ENCODE results near the gene USP17L17. TPM values are rescaled to one million over a fixed set of nuclear protein-coding genes. Genes with fewer than 3 reads are reported as not detected.
"Not testable (repeated sequence)": the region's sequence is repeated elsewhere in the genome, so short reads cannot be mapped to it uniquely, and the experiment has no call there.

USP17L17 gene
- not detected for polyA plus RNA-seq (ENCODE audit: insufficient read length in 12 of 12)
- long read RNA-seq, donor 1 = 0 reads
- long read RNA-seq, donor 2 = 0 reads
- long read RNA-seq, donor 3 = 0 reads
- long read RNA-seq, donor 4 = 0 reads
- long read RNA-seq, donor 5 = 0 reads
- long read RNA-seq, donor 6 = 0 reads
- long read RNA-seq, donor 7 = 0 reads
- long read RNA-seq, donor 8 = 0 reads
- long read RNA-seq, donor 9 = 0 reads
- long read RNA-seq, donor 10 = 0 reads
- long read RNA-seq, donor 11 = 0 reads

- not testable (repeated sequence) for DNase-seq
These were observed at the start of gene USP17L17 for GRCh38 chr4:9243579-9243978. Gene USP17L17 (plus strand): TSS chr4:9243879. CDS start chr4:9243879, 0 bp downstream.

GRCh38 chr4:9210357-9210756, 33.3 kb upstream of the USP17L17 start, which contains the start of gene USP17L10:
Gene USP17L10 (plus strand): TSS chr4:9210657. CDS start chr4:9210657, 0 bp downstream.
- not testable (repeated sequence) for DNase-seq

- DNase-seq = not testable (repeated sequence)
These were observed 29.0 kb upstream of the USP17L17 start for GRCh38 chr4:9214701-9215100.

- not testable (repeated sequence) for DNase-seq
These were observed 28.6 kb upstream of the USP17L17 start, which contains the start of gene USP17L11 for GRCh38 chr4:9215105-9215504. Gene USP17L11 (plus strand): TSS chr4:9215405. CDS start chr4:9215405, 0 bp downstream.

- DNase-seq = not testable (repeated sequence)
These were observed 23.8 kb upstream of the USP17L17 start, which contains the start of gene USP17L12 for GRCh38 chr4:9219852-9220251. Gene USP17L12 (plus strand): TSS chr4:9220152. CDS start chr4:9220152, 0 bp downstream.

GRCh38 chr4:9224596-9224995, 19.1 kb upstream of the USP17L17 start, which contains the start of gene USP17L13:
Gene USP17L13 (plus strand): TSS chr4:9224896. CDS start chr4:9224896, 0 bp downstream.
- DNase-seq = not testable (repeated sequence)

GRCh38 chr4:9230249-9230648, 13.4 kb upstream of the USP17L17 start:
- not testable (repeated sequence) for DNase-seq

GRCh38 chr4:9234085-9234484, 9.6 kb upstream of the USP17L17 start, which contains the start of gene USP17L15:
Gene USP17L15 (plus strand): TSS chr4:9234385. CDS start chr4:9234385, 0 bp downstream.
- DNase-seq = not testable (repeated sequence)

- not testable (repeated sequence) for DNase-seq
These were observed 5.2 kb upstream of the USP17L17 start for GRCh38 chr4:9238461-9238860.

GRCh38 chr4:9247953-9248680, 4.4 kb downstream of the USP17L17 start, which contains the start of gene USP17L18:
Gene USP17L18 (plus strand): TSS chr4:9248630. CDS start chr4:9248630, 0 bp downstream.
- not testable (repeated sequence) for DNase-seq

- not testable (repeated sequence) for DNase-seq
These were observed 9.4 kb downstream of the USP17L17 start, which contains the start of gene USP17L19 for GRCh38 chr4:9253078-9253477. Gene USP17L19 (plus strand): TSS chr4:9253378. CDS start chr4:9253378, 0 bp downstream.

GRCh38 chr4:9257824-9258223, 14.1 kb downstream of the USP17L17 start, which contains the start of gene USP17L20:
Gene USP17L20 (plus strand): TSS chr4:9258124. CDS start chr4:9258124, 0 bp downstream.
- not testable (repeated sequence) for DNase-seq

- DNase-seq = not testable (repeated sequence)
These were observed 18.9 kb downstream of the USP17L17 start, which contains the start of gene USP17L21 for GRCh38 chr4:9262572-9262971. Gene USP17L21 (plus strand): TSS chr4:9262872. CDS start chr4:9262872, 0 bp downstream.

GRCh38 chr4:9267319-9267718, 23.6 kb downstream of the USP17L17 start, which contains the start of gene USP17L22:
Gene USP17L22 (plus strand): TSS chr4:9267619. CDS start chr4:9267619, 0 bp downstream.
- DNase-seq = not testable (repeated sequence)

GRCh38 chr4:9271719-9272118, 28.0 kb downstream of the USP17L17 start:
- not testable (repeated sequence) for DNase-seq

Other genes starting within 250 kb of the USP17L17 start
- gene FAM90A26, start 73.5 kb upstream of the USP17L17 start, polyA plus RNA-seq (ENCODE audit: insufficient read length in 12 of 12) = under 1 TPM in 4 of 12 donors, not detected in 8; 0.07 to 0.11 (median 0.08) TPM
- not detected for gene USP17L10, start 33.2 kb upstream of the USP17L17 start, polyA plus RNA-seq (ENCODE audit: insufficient read length in 12 of 12)
- gene USP17L11, start 28.5 kb upstream of the USP17L17 start, polyA plus RNA-seq (ENCODE audit: insufficient read length in 12 of 12) = not detected
- gene USP17L12, start 23.7 kb upstream of the USP17L17 start, polyA plus RNA-seq (ENCODE audit: insufficient read length in 12 of 12) = not detected
- gene USP17L13, start 19.0 kb upstream of the USP17L17 start, polyA plus RNA-seq (ENCODE audit: insufficient read length in 12 of 12) = not detected
- not detected for gene USP17L15, start 9.5 kb upstream of the USP17L17 start, polyA plus RNA-seq (ENCODE audit: insufficient read length in 12 of 12)
- not detected for gene USP17L18, start 4.8 kb downstream of the USP17L17 start, polyA plus RNA-seq (ENCODE audit: insufficient read length in 12 of 12)
- gene USP17L19, start 9.5 kb downstream of the USP17L17 start, polyA plus RNA-seq (ENCODE audit: insufficient read length in 12 of 12) = not detected
- gene USP17L20, start 14.2 kb downstream of the USP17L17 start, polyA plus RNA-seq (ENCODE audit: insufficient read length in 12 of 12) = not detected
- gene USP17L21, start 19.0 kb downstream of the USP17L17 start, polyA plus RNA-seq (ENCODE audit: insufficient read length in 12 of 12) = not detected
- gene USP17L22, start 23.7 kb downstream of the USP17L17 start, polyA plus RNA-seq (ENCODE audit: insufficient read length in 12 of 12) = not detected
- not detected for gene USP17L24, start 81.3 kb downstream of the USP17L17 start, polyA plus RNA-seq (ENCODE audit: insufficient read length in 12 of 12)
- gene USP17L25, start 86.0 kb downstream of the USP17L17 start, polyA plus RNA-seq (ENCODE audit: insufficient read length in 12 of 12) = not detected
- not detected for gene USP17L26, start 90.8 kb downstream of the USP17L17 start, polyA plus RNA-seq (ENCODE audit: insufficient read length in 12 of 12)
- gene USP17L5, start 95.5 kb downstream of the USP17L17 start, polyA plus RNA-seq (ENCODE audit: insufficient read length in 12 of 12) = not detected
- not detected for gene USP17L27, start 100.3 kb downstream of the USP17L17 start, polyA plus RNA-seq (ENCODE audit: insufficient read length in 12 of 12)
- not detected for gene USP17L28, start 105.0 kb downstream of the USP17L17 start, polyA plus RNA-seq (ENCODE audit: insufficient read length in 12 of 12)
- not detected for gene USP17L29, start 109.8 kb downstream of the USP17L17 start, polyA plus RNA-seq (ENCODE audit: insufficient read length in 12 of 12)
- gene USP17L30, start 119.2 kb downstream of the USP17L17 start, polyA plus RNA-seq (ENCODE audit: insufficient read length in 12 of 12) = not detected
- not detected for gene DEFB131A, start 200.5 kb downstream of the USP17L17 start, polyA plus RNA-seq (ENCODE audit: insufficient read length in 12 of 12)

Measured in muscle of arm (tissue), 14 donors.